ENCODE data around the gene YKT6. TPM values are rescaled to one million over a fixed set of nuclear protein-coding genes. Genes with fewer than 3 reads are reported as not detected.

YKT6 gene
- total RNA-seq, 1 donor from 2014 or later: 83.7 TPM

- Mint-ChIP-seq H3K36me3 (no peaks in the 10 kb centered on the region), H3K4me1 (peaks cover 13% of the 10 kb centered on the region), H3K4me3 (no peak overlapping the region), H3K9me3 (peaks cover 2% of the 10 kb centered on the region), H3K27ac (no peak overlapping the region), H3K27me3 (ENCODE audit: low read depth) (no peaks in the 10 kb centered on the region)
- no peak for DNase-seq (ENCODE audit: low spot score in 2 of 2, unreplicated experiment in 2 of 2)
- TF ChIP-seq CTCF (IDR thresholded peaks at IDR 0.05; ENCODE audit: unreplicated experiment): no peak
These were observed 41.7 kb upstream of the YKT6 start for GRCh38 chr7:44158873-44159631.

GRCh38 chr7:44159824-44160630 lies 40.8 kb upstream of the YKT6 start:
- H3K27me3 Mint-ChIP-seq (ENCODE audit: low read depth): no peaks in the 10 kb centered on the region
- no peaks in the 10 kb centered on the region for H3K36me3 Mint-ChIP-seq
- peaks cover 14% of the 10 kb centered on the region for H3K4me1 Mint-ChIP-seq
- H3K4me3 Mint-ChIP-seq: no peak overlapping the region
- peaks cover 10% of the 10 kb centered on the region for H3K9me3 Mint-ChIP-seq
- no peak for TF ChIP-seq CTCF (IDR thresholded peaks at IDR 0.05; ENCODE audit: unreplicated experiment)
- DNase-seq (ENCODE audit: low spot score in 2 of 2, unreplicated experiment in 2 of 2): no peak
- H3K27ac Mint-ChIP-seq: no peak overlapping the region

GRCh38 chr7:44161371-44161770 lies 39.4 kb upstream of the YKT6 start:
- Mint-ChIP-seq H3K4me3 (no peak overlapping the region), H3K4me1 (peaks cover 14% of the 10 kb centered on the region), H3K27me3 (ENCODE audit: low read depth) (no peaks in the 10 kb centered on the region), H3K36me3 (no peaks in the 10 kb centered on the region), H3K27ac (no peak overlapping the region), H3K9me3 (peaks cover 10% of the 10 kb centered on the region)
- no peak for TF ChIP-seq CTCF (IDR thresholded peaks at IDR 0.05; ENCODE audit: unreplicated experiment)
- no peak for DNase-seq (ENCODE audit: low spot score in 2 of 2, unreplicated experiment in 2 of 2)

GRCh38 chr7:44162179-44162578 lies 38.6 kb upstream of the YKT6 start:
- Mint-ChIP-seq H3K4me3 (no peak overlapping the region), H3K36me3 (no peaks in the 10 kb centered on the region), H3K4me1 (peaks cover 14% of the 10 kb centered on the region), H3K27ac (no peak overlapping the region), H3K9me3 (peaks cover 10% of the 10 kb centered on the region), H3K27me3 (ENCODE audit: low read depth) (peaks cover 2% of the 10 kb centered on the region)
- no peak for TF ChIP-seq CTCF (IDR thresholded peaks at IDR 0.05; ENCODE audit: unreplicated experiment)
- no peak for DNase-seq (ENCODE audit: low spot score in 2 of 2, unreplicated experiment in 2 of 2)

GRCh38 chr7:44162785-44163395 lies 37.9 kb upstream of the YKT6 start:
- H3K27me3 Mint-ChIP-seq (ENCODE audit: low read depth): peaks cover 5% of the 10 kb centered on the region
- no peak overlapping the region for H3K4me3 Mint-ChIP-seq
- no peak for DNase-seq (ENCODE audit: low spot score in 2 of 2, unreplicated experiment in 2 of 2)
- TF ChIP-seq CTCF (IDR thresholded peaks at IDR 0.05; ENCODE audit: unreplicated experiment): no peak
- peaks cover 14% of the 10 kb centered on the region for H3K4me1 Mint-ChIP-seq
- H3K36me3 Mint-ChIP-seq: no peaks in the 10 kb centered on the region
- H3K27ac Mint-ChIP-seq: no peak overlapping the region
- peaks cover 10% of the 10 kb centered on the region for H3K9me3 Mint-ChIP-seq
